ENCODE measurements around the gene CPVL. TPM values are rescaled to one million over a fixed set of nuclear protein-coding genes. Genes with fewer than 3 reads are reported as not detected.

CPVL gene
- total RNA-seq, 1 experiment from 2014 or later: 62.7 TPM

GRCh38 chr7:29065181-29065857 is 81.0 kb downstream of the CPVL start:
- Mint-ChIP-seq H3K27ac (ENCODE audit: unreplicated experiment) (no peak overlapping the region), H3K4me3 (ENCODE audit: low read depth, unreplicated experiment) (no peak overlapping the region), H3K27me3 (ENCODE audit: unreplicated experiment) (no peaks in the 10 kb centered on the region), H3K9me3 (ENCODE audit: low read depth, unreplicated experiment) (no peaks in the 10 kb centered on the region), H3K36me3 (ENCODE audit: insufficient read depth, unreplicated experiment) (no peaks in the 10 kb centered on the region), H3K4me1 (ENCODE audit: low read depth, unreplicated experiment) (no peaks in the 10 kb centered on the region)
- no TSS peak for BruUV-seq (replicated peaks)
- CTCF ChIA-PET: no interaction called here
- DNase-seq: no peak
- TF ChIP-seq, protein P1, sequence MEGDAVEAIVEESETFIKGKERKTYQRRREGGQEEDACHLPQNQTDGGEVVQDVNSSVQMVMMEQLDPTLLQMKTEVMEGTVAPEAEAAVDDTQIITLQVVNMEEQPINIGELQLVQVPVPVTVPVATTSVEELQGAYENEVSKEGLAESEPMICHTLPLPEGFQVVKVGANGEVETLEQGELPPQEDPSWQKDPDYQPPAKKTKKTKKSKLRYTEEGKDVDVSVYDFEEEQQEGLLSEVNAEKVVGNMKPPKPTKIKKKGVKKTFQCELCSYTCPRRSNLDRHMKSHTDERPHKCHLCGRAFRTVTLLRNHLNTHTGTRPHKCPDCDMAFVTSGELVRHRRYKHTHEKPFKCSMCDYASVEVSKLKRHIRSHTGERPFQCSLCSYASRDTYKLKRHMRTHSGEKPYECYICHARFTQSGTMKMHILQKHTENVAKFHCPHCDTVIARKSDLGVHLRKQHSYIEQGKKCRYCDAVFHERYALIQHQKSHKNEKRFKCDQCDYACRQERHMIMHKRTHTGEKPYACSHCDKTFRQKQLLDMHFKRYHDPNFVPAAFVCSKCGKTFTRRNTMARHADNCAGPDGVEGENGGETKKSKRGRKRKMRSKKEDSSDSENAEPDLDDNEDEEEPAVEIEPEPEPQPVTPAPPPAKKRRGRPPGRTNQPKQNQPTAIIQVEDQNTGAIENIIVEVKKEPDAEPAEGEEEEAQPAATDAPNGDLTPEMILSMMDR (IDR thresholded peaks at IDR 0.05; ENCODE audit: unreplicated experiment): no peak
- intact Hi-C loops (cut with micrococcal nuclease; ENCODE audit: unreplicated experiment): no loop called here

GRCh38 chr7:29063872-29064271 is 82.5 kb downstream of the CPVL start:
- no peak overlapping the region for H3K27ac Mint-ChIP-seq (ENCODE audit: unreplicated experiment)
- intact Hi-C loops (cut with micrococcal nuclease; ENCODE audit: unreplicated experiment): no loop called here
- BruUV-seq (replicated peaks): no TSS peak
- H3K27me3 Mint-ChIP-seq (ENCODE audit: unreplicated experiment): no peaks in the 10 kb centered on the region
- no peak overlapping the region for H3K4me3 Mint-ChIP-seq (ENCODE audit: low read depth, unreplicated experiment)
- CTCF ChIA-PET: no interaction called here
- TF ChIP-seq, protein P1 (IDR thresholded peaks at IDR 0.05; ENCODE audit: unreplicated experiment): no peak
- H3K9me3 Mint-ChIP-seq (ENCODE audit: low read depth, unreplicated experiment): no peaks in the 10 kb centered on the region
- H3K4me1 Mint-ChIP-seq (ENCODE audit: low read depth, unreplicated experiment): no peaks in the 10 kb centered on the region
- no peaks in the 10 kb centered on the region for H3K36me3 Mint-ChIP-seq (ENCODE audit: insufficient read depth, unreplicated experiment)
- DNase-seq: no peak

- no peak overlapping the region for H3K4me3 Mint-ChIP-seq (ENCODE audit: low read depth, unreplicated experiment)
- no TSS peak for BruUV-seq (replicated peaks)
- intact Hi-C loops (cut with micrococcal nuclease; ENCODE audit: unreplicated experiment): no loop called here
- no peaks in the 10 kb centered on the region for H3K36me3 Mint-ChIP-seq (ENCODE audit: insufficient read depth, unreplicated experiment)
- H3K4me1 Mint-ChIP-seq (ENCODE audit: low read depth, unreplicated experiment): no peaks in the 10 kb centered on the region
- TF ChIP-seq, protein P1 (IDR thresholded peaks at IDR 0.05; ENCODE audit: unreplicated experiment): no peak
- no peak overlapping the region for H3K27ac Mint-ChIP-seq (ENCODE audit: unreplicated experiment)
- no peak for DNase-seq
- H3K27me3 Mint-ChIP-seq (ENCODE audit: unreplicated experiment): no peaks in the 10 kb centered on the region
- CTCF ChIA-PET: no interaction called here
- no peaks in the 10 kb centered on the region for H3K9me3 Mint-ChIP-seq (ENCODE audit: low read depth, unreplicated experiment)
Observed at GRCh38 chr7:29063236-29063635, 83.1 kb downstream of the CPVL start.

DNA sequence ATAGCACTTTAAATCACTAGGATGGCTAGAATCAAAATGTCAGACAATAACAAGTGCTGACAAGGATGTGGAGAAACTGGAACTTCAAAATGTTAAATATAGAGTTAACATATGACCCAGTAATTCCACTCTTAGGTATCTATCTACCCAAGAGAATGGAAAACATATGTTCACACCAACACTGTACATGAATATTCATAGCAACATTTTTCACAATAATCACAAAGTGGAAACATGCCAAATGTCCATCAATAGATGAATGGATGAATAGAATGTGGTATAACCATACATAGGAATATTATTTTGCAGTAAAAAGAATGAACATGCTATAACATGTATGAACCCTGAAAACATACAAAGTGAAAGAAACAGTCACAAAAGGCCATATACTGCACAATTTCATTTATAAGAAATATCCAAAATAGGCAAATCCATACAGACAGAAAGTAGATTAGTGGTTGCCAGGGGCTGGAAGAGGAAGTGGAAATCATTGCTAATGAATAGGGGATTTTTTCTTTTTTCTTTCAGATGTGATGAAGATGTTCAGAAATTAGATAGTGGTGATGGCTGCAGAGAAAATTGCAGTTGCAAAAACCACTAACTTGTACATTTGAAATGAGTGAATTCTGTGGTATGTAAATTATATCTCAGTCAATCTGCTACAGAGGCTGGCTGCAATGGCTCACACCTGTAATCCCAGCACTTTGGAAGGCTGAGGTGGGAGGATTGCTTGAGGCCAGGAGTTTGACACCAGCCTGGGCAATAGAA is 93.0 kb downstream of the CPVL start:
- no peak for DNase-seq
- CTCF ChIA-PET: no interaction called here
- Mint-ChIP-seq H3K36me3 (ENCODE audit: insufficient read depth, unreplicated experiment) (no peaks in the 10 kb centered on the region), H3K9me3 (ENCODE audit: low read depth, unreplicated experiment) (peaks cover 3% of the 10 kb centered on the region), H3K4me1 (ENCODE audit: low read depth, unreplicated experiment) (no peaks in the 10 kb centered on the region), H3K4me3 (ENCODE audit: low read depth, unreplicated experiment) (no peak overlapping the region), H3K27ac (ENCODE audit: unreplicated experiment) (no peak overlapping the region), H3K27me3 (ENCODE audit: unreplicated experiment) (no peaks in the 10 kb centered on the region)
- intact Hi-C loops (cut with micrococcal nuclease; ENCODE audit: unreplicated experiment): no loop called here
- TF ChIP-seq, protein P1 (IDR thresholded peaks at IDR 0.05; ENCODE audit: unreplicated experiment): no peak
- BruUV-seq (replicated peaks): no TSS peak

Measured in Calu3 (cell line).